GM21825 (cell line): ENCODE results near the gene NXN.

Experiments
- ATAC-seq: cut with Tn5 transposase; IDR thresholded peaks from one replicate; pipeline ENCODE4 v1.9.1; 2021; ENCODE audit warnings: mild to moderate bottlenecking, moderate library complexity; ENCODE audit not compliant: unreplicated experiment

NXN gene

DNA sequence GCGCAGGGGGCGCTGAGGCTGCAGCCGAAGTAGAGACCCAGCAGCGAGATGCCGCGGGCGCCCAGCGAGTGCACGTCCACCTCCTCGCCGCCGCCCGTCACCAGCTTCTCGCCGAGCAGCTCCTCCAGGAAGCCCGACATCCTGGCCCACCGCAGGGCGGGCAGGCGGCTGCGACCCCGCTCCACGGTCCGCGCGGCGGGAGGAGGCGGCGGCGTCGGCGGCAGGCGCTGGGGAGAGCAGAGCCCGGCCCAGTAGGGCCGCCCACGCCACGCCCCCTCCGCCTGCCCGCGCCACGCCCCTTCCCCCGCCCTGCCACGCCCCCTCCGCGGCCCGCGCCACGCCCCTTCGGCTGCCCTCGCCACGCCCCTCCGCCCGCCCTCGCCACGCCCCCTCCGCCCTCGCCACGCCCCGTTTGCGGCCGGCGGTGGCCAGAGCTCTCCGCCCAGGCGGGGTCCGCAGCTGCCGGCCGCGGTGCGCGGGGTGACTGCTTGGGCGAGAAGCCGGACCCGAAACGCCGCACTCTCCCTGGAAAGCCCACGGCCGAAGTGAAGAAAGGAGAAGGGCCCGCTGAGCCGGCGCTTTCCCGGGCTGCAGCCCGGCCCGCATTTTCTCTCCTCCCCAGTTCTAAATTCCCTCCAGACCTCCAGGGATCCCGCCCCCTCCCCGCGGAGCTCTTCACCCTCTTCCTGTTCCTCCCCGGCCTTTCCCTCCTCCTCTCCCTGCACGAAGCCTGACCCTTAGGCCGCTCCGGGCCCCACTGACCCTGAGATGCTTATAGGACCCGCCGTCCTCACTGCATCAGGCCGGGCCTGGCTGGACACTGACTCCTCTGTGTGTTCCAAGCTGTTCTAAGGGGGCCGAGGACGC is at the start of gene NXN:
NXN (minus strand) TSS at position 238 of the 867 bp plus-strand sequence.
- peak; percentile 58 for ATAC-seq

DNA sequence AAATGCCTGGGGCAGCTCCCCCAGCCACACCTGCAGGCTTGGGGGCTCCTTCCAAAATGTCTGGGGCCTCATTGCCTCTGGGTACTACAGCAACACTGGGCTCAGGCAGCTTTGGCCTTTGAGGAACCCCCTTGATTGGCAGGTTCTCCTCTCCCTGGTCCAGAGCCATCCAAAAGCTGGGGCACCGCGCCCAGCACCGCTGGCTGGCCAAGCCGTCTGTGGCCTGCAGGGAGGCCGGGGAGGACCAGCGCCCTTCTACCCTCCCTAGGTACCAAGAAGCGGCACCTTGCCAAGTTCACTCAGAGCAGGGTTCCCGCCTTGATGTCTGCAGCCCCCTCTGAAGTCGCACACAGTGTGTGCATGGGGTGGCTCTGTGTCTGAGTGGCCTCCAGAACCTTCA is 47.5 kb upstream of the NXN start:
- ATAC-seq = no peak

- ATAC-seq = no peak
Measured at GRCh38 chr17:1026599-1026975, 47.0 kb upstream of the NXN start.

DNA sequence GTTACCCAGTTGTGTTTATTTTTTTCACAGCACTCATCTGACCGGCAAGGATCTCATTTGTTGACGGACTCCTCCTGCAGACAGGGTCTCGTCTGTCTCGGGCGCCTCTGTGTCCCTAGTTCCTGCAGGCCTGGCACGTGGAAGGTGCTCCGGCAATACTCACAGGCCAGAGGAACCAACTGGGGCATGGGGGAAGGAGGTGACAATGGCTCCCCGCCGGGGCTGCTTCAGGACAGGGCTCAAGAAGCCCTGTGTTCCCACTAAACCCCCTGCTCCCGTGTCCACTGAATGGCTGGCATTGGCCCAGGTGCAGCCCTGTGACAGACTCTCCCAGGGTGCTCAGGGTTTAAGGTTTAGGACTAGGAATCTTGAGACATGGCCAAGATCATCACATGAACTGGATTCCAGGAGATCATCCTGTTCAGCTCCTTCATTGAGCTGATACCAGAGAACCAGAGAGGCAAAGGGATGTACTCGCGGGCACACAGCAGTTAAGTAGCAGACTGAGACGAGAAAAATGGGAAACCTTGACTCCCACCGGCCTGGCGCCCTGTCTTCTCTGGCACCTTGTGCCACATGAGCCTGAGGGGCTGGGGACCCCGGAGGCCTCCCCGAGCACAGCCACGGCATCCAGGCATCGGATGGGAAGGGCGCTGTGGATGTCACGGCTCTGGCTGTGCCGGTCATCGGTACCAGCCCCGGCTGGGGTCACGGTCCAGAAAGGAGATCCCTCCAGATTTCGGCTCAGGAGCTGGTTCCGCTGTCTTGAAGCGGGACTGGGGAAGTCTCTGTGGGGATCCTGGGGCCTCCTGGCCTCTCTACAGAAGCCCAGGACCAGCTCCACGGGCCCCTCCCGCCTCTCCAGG is 46.4 kb upstream of the NXN start:
- ATAC-seq = no peak

GRCh38 chr17:1024076-1024475 is 44.5 kb upstream of the NXN start:
- no peak for ATAC-seq

DNA sequence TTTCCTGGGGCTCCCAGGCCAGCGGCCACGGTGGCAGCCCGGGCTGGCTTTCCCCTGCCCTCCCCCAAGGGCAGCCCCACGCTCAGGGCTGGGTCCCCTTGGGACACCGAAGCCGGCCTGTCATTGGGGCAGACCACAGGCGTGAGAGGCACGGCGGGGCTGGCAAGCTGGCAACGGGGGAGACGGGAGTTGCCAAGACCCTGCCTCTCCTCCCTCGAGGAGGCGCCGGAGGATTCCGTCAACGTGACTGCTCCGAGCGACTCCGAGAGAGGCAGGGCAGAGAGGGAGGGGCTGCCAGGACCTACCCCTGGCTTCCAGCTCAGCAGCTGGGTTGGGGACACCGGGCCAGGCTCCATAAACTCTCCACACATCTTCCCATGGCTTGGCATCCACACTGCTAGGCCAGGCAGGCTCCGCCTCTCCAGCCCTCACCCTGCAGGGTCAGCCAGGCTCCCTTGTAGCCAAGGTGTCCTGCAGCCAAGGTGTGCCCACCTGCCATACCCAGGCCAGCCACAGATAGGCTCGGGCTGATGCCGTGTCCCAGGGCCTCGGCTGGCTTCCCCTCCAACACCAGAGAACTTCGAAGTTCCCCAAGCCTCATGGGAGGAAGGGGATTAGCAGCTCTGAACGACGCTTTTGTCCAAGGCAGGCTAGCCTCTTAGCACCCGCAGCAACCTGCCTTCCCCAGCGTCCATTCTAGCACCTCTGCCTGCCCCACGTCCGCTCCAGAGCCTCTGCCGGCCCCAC is 42.9 kb upstream of the NXN start:
- no peak for ATAC-seq

DNA sequence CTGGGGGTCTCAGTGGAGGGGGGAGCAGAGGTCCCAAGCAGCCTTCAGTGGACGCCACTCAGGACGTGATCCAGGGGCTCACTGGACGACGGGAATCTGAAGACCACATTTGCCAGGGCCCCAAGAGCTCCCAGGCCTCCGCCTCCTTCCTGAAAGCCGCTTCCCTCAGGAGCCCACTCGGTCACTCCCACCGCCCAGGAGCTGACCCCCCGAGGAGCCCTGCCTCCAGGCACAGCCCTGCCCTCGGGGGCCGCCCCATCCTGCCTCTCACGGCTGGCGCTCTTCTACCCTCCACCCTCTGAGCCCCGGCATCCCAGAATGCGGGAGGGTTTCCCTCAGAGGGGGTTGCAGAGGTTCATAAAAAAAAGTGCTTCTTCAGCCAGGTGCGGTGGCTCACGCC is 41.6 kb upstream of the NXN start:
- ATAC-seq = no peak

GRCh38 chr17:1019451-1019850 is 39.9 kb upstream of the NXN start:
- ATAC-seq = no peak

DNA sequence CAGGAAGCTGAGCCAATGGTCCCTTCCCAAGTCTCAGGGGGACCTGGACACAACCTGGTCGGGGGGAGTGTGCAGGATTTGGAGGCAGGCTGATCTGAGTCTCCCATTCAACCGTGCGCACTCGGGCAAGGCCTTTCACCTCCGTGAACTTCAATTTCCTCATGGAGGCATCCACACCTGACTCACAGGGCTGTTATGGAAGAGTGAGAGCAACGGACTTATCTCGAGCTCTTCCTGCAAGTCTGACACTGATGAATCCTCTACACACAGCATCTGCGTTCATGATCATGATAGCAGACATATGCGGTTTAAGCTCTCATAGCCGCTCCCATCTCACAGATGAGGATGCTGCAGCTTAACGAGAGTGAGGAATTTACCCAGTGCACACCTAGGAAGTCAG is 39.0 kb upstream of the NXN start:
- ATAC-seq = no peak

DNA sequence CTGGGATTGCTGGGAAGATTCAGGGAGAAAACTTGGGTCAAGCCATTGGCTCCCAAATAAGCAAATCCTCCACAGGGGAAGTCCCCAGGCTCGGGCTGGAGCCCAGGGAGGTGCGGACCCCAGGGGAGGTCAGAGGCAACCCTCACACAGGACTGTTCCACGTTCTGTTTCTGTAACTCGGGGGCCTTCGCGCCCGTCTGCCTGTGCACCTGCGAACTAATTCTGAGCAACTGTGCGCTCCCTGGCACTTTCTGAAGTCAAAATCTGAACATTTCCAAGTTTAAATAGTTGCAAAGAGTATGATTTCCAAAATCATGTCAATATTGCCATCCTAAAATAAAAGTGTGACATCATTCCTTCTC is 34.1 kb upstream of the NXN start:
- ATAC-seq = no peak

GRCh38 chr17:1012823-1013728 is 33.5 kb upstream of the NXN start:
- ATAC-seq = no peak

DNA sequence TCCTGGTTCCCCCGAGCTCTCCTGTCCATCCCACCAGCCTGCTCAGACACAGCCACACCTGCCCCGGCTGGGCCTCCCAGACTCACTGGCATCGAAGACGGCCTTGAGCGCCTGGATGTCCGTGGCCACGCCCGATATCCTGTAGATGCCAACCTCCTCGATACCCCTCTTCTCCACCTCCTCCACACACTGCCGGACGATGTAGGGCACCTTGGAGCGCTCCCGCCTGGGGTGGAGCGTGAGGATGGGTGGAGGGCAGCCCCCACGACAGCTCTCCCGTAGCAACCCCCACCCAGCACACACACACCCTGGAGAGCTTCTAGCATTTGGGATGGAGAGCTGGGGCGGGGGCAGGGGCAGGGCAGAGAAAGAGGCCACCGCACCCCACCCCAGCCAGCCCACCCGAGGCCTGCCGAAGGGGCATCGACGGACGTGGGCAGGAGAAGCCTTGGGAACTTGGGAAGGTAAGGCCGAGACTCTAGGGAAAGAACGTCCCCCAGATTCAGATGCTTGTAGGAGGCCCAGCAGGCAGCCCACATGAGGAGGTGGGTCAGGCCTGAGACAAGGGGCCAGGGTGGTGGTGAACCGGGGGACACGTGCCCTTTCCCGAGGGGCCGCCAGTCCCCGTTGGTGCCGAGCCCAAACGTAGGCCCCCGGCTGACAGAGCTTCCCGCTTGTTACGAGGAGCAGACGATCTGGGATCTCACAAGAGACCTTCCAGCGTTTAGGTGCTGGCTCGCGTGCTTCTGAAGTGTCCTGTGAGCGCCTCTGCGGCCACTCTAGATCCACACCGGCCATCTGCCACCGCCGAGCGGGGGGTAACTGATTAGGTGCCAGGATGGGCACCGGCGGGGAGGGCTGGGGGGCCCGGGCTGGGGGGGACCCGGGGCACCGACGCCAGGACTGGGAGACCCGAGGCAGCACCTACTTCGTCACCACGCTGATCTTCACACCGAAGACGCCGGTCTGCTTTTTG is 32.5 kb upstream of the NXN start:
- ATAC-seq = no peak

- ATAC-seq = no peak
Measured at GRCh38 chr17:1011138-1011537, 31.6 kb upstream of the NXN start.

- no peak for ATAC-seq
Measured at GRCh38 chr17:1010586-1010985, 31.0 kb upstream of the NXN start.

DNA sequence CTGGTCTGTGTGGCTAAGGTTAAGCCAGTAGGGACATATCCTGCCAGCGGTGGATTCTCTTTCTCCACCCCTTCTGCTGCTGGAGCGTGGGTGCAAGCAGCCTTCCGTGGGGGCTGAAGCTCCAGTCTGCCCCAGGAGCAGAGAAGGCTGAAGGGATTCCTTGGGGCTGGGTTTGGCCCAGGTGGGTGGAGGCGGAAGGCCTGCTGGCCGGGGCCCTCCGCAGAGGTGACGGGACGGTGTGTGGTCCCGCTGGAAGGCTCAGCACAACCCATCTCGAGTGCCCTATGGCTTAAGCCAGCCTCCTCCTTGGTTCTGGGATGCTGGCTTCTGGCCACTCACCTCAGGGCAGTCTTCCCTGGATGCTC is 30.5 kb upstream of the NXN start:
- ATAC-seq = no peak

- no peak for ATAC-seq
Measured at GRCh38 chr17:1009229-1010085, 29.9 kb upstream of the NXN start.

DNA sequence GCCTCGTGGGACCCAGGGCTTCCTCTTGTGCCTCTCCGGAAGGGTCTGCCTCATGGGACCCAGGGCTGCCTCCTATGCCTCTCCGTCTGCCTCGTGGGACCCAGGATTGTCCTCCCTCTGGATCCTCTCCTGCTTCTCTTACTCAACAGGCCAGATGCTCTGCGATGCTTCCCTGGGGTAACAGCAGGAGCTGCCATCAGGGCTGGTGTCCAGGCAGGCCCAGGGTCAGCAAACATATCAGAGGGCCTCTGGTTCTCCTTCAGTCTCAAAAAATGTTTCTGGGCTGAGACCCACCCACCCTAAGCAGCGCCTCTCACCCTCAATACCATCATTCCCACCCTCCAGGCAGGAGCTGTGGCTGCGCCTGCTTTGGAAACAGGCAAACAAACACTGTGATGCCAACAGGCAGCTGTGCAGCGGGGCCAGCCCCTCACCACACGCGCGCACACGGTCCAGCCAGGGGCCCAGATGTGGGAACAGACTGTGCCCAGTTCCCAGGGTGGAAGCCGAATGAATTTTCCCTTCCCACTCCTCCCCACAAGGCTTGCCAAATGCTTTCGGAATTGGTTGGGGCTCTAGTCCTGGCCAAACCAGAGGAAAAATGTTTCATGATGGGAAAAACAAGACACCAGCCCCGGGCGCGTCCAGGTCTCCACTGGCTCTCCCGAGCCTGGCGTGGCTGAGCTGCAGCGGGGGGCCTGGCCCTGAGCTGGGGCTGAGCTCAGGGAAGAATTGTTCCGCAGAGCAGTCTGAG is 28.6 kb upstream of the NXN start:
- no peak for ATAC-seq
